PFSK-1 (cell line): Measurements from ENCODE around the gene SCYL2.

Source experiments
- FOXP2 ChIP-seq: optimal IDR thresholded peaks from 2 replicates; pipeline ENCODE3; 2011; ENCODE audit warnings: borderline replicate concordance, control low read depth, inconsistent platforms; ENCODE audit not compliant: insufficient read depth; ENCODE audit errors: extremely low read length, extremely low read depth
- POLR2AphosphoS5 ChIP-seq: IDR thresholded peaks from 2 replicates; pipeline ENCODE4 v1.6.1; 2012; ENCODE audit warnings: low read depth, mild to moderate bottlenecking, control low read depth, low read length, moderate library complexity
- SIN3A ChIP-seq: IDR thresholded peaks from 2 replicates; pipeline ENCODE4 v1.6.1; 2012; ENCODE audit warnings: mild to moderate bottlenecking, low read length, moderate library complexity, borderline replicate concordance; ENCODE audit not compliant: insufficient read depth
- TAF1 ChIP-seq: IDR thresholded peaks from 2 replicates; pipeline ENCODE4 v1.6.1; 2012; ENCODE audit warnings: low read length, control low read depth, borderline replicate concordance; ENCODE audit not compliant: insufficient read depth
- TF ChIP-seq, protein P1 (sequence below), 2 experiments: IDR thresholded peaks; 2 replicates each; pipeline versions ENCODE4 v1.6.1 to v1.8.0; 2011 to 2012; ENCODE audit warnings: low read depth in 2 of 2, low read length in 2 of 2, control low read depth in 1 of 2, inconsistent platforms in 1 of 2, mild to moderate bottlenecking in 1 of 2, moderate library complexity in 1 of 2; ENCODE audit not compliant: insufficient read depth in 1 of 2

DNA sequence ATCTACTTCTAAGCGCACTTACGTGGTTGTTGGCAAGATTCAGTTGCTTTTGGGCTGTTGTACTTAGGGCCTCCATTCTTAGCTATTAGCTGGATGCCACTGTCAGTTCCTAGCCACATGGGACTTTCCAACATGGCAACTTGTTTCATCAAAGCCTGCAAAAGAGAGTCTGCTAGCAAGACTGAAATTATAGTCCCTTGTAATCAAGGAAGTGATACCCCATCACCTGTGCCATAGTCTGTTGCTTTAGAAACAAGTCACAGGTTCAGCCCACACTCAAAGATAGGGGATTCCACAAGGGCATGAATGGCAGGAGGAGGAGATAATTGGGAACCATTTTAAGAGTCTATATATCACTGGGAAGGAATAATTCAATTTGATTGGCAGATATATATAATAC lies 62.8 kb downstream of the SCYL2 start:
- TF ChIP-seq POLR2AphosphoS5 (no peak), TAF1 (no peak), SIN3A (no peak), FOXP2 (no peak)
- TF ChIP-seq, protein P1, sequence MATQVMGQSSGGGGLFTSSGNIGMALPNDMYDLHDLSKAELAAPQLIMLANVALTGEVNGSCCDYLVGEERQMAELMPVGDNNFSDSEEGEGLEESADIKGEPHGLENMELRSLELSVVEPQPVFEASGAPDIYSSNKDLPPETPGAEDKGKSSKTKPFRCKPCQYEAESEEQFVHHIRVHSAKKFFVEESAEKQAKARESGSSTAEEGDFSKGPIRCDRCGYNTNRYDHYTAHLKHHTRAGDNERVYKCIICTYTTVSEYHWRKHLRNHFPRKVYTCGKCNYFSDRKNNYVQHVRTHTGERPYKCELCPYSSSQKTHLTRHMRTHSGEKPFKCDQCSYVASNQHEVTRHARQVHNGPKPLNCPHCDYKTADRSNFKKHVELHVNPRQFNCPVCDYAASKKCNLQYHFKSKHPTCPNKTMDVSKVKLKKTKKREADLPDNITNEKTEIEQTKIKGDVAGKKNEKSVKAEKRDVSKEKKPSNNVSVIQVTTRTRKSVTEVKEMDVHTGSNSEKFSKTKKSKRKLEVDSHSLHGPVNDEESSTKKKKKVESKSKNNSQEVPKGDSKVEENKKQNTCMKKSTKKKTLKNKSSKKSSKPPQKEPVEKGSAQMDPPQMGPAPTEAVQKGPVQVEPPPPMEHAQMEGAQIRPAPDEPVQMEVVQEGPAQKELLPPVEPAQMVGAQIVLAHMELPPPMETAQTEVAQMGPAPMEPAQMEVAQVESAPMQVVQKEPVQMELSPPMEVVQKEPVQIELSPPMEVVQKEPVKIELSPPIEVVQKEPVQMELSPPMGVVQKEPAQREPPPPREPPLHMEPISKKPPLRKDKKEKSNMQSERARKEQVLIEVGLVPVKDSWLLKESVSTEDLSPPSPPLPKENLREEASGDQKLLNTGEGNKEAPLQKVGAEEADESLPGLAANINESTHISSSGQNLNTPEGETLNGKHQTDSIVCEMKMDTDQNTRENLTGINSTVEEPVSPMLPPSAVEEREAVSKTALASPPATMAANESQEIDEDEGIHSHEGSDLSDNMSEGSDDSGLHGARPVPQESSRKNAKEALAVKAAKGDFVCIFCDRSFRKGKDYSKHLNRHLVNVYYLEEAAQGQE (IDR thresholded peaks at IDR 0.05; ENCODE audit: insufficient read depth in 1 of 2, low read depth in 2 of 2, low read length in 2 of 2): no peak
